Ecto neural progenitor cell (in vitro differentiated cells): ENCODE results near the gene GTPBP6.
"Not testable (repeated sequence)": the region's sequence is repeated elsewhere in the genome, so short reads cannot be mapped to it uniquely, and the experiment has no call there.

Source experiments
- DNase-seq: peaks from one replicate; pipeline ENCODE4 v3.0.0-alpha.2; 2018; ENCODE audit warnings: low spot score

Gene GTPBP6

GRCh38 chrX:335758-336155 is 17.2 kb upstream of the GTPBP6 start:
- no peak for DNase-seq

- DNase-seq, result no peak
These were observed 16.6 kb upstream of the GTPBP6 start for GRCh38 chrX:334971-335757.

- no peak for DNase-seq
These were observed 15.8 kb upstream of the GTPBP6 start for GRCh38 chrX:334331-334891.

GRCh38 chrX:333611-334311 is 15.2 kb upstream of the GTPBP6 start:
- no peak for DNase-seq

GRCh38 chrX:332916-333610 is 14.5 kb upstream of the GTPBP6 start:
- no peak for DNase-seq

- no peak for DNase-seq
These were observed 13.9 kb upstream of the GTPBP6 start for GRCh38 chrX:332496-332860.

- no peak for DNase-seq
These were observed 13.4 kb upstream of the GTPBP6 start for GRCh38 chrX:331825-332495.

GRCh38 chrX:331151-331824 is 12.7 kb upstream of the GTPBP6 start:
- DNase-seq, result no peak

GRCh38 chrX:330726-331150 is 12.1 kb upstream of the GTPBP6 start:
- no peak for DNase-seq

- DNase-seq, result not testable (repeated sequence)
These were observed 11.6 kb upstream of the GTPBP6 start for GRCh38 chrX:330141-330725.

- no peak for DNase-seq
These were observed 10.8 kb upstream of the GTPBP6 start for GRCh38 chrX:329291-329910.

- no peak for DNase-seq
These were observed 9.1 kb upstream of the GTPBP6 start for GRCh38 chrX:327660-328126.

GRCh38 chrX:324664-325063 is 6.1 kb upstream of the GTPBP6 start:
- DNase-seq, result not testable (repeated sequence)

GRCh38 chrX:323721-324628 is 5.4 kb upstream of the GTPBP6 start:
- DNase-seq, result peak; percentile 76

- DNase-seq, result no peak
These were observed 1.7 kb upstream of the GTPBP6 start for GRCh38 chrX:320126-320783.

GRCh38 chrX:319579-320125 is 1.1 kb upstream of the GTPBP6 start:
- peak; percentile 71 for DNase-seq

GRCh38 chrX:318068-318738 is 393 bp downstream of the GTPBP6 start:
- DNase-seq, result peak; percentile 97
